Psoas muscle (tissue), 8 donors: ENCODE data around the gene ZNF549. TPM values are rescaled to one million over a fixed set of nuclear protein-coding genes. Genes with fewer than 3 reads are reported as not detected.

Experiments
- ATAC-seq, 4 donors: fragments of 200-7000 bp; cut with Tn5 transposase; one replicate each; pipeline ENCODE4 v1.9.1; 2020; ENCODE audit warnings: moderate library complexity in 3 of 4, mild to moderate bottlenecking in 2 of 4
- DNase-seq, 2 donors: peaks; one replicate each; pipeline ENCODE4 v3.0.0-alpha.2; 2020
- H3K27ac ChIP-seq: fragments of 200-600 bp; one replicate; pipeline ENCODE4 v1.8.0; 2022
- H3K27me3 ChIP-seq, 3 donors: fragments of 200-600 bp in 1 of 3; one replicate each; pipeline versions ENCODE4 v1.6.1 to v1.8.0; 2013 to 2022; ENCODE audit warnings: low read length in 2 of 3, mild to moderate bottlenecking in 2 of 3, moderate library complexity in 1 of 3; ENCODE audit not compliant: insufficient read depth in 3 of 3
- H3K36me3 ChIP-seq, 2 donors: fragments of 200-600 bp in 1 of 2; one replicate each; pipeline versions ENCODE4 v1.6.1 to v1.8.0; 2013 to 2022; ENCODE audit warnings: low read depth in 1 of 2, mild to moderate bottlenecking in 1 of 2, moderate library complexity in 1 of 2; ENCODE audit not compliant: insufficient read depth in 1 of 2
- H3K4me1 ChIP-seq: fragments of 200-600 bp; one replicate; pipeline ENCODE4 v1.8.0; 2022
- H3K4me3 ChIP-seq: fragments of 200-600 bp; one replicate; pipeline ENCODE4 v1.8.0; 2022; ENCODE audit warnings: mild to moderate bottlenecking
- H3K9me3 ChIP-seq: fragments of 200-600 bp; one replicate; pipeline ENCODE4 v1.8.0; 2022
- WGBS, 3 donors: extraction: QIAGEN DNeasy Blood & Tissue Kit; methylation state at CpG; one replicate each; pipeline versions ENCODE4 v1.1.6 to v1.1.7; 2013; 5-methylcytosine and 5-hydroxymethylcytosine counted together
- intact Hi-C, 2 donors: fragments of 100-400 bp; cut with DNase I; formaldehyde crosslinking; loops; one replicate each; pipeline versions ENCODE4 v1.11.0 to v1.14.2; 2022
- polyA plus RNA-seq, 3 donors: library from polyadenylated mRNA; stranded (reverse); fragments of 200-250 nt; gene quantifications; one replicate each; pipeline ENCODE4 v1.2.3, GENCODE V29; 2013
- total RNA-seq, 4 donors: library from RNA; stranded (reverse); fragmentation: NEBNext Ultra II Directional in 2 of 4; extraction: Animal tissue kit (Norgen Biotek cat#: 25700) in 2 of 4; gene quantifications; one replicate each; pipeline versions ENCODE4 v1.2.1 to v1.2.4, GENCODE V29; 2021 to 2023
- TF ChIP-seq, protein P1 (sequence below): fragments of 200-600 bp; IDR thresholded peaks from one replicate; pipeline ENCODE4 v1.8.0; 2022; ENCODE audit warnings: antibody characterized with exemption
- donor health status: healthy with polysubstance abuse.
- donor health status: DM: no; HTN: no; CAD: no; lungs with moderate emphysema.
- donor health status: Bipolar disorder and iron deficiency.
- donor health status: healthy.
- donor health status: DM: yes; HTN: yes; CAD: no.
- donor health status: DM: no; HTN: no; CAD: no.
- donor health status: DM: no; HTN: no; CAD: no.
- donor health status: DM: yes; HTN: yes; CAD: no.

The ZNF549 gene
- total and polyA plus RNA-seq, 7 donors = 1.4 to 4.6 (median 2.4) TPM

DNA sequence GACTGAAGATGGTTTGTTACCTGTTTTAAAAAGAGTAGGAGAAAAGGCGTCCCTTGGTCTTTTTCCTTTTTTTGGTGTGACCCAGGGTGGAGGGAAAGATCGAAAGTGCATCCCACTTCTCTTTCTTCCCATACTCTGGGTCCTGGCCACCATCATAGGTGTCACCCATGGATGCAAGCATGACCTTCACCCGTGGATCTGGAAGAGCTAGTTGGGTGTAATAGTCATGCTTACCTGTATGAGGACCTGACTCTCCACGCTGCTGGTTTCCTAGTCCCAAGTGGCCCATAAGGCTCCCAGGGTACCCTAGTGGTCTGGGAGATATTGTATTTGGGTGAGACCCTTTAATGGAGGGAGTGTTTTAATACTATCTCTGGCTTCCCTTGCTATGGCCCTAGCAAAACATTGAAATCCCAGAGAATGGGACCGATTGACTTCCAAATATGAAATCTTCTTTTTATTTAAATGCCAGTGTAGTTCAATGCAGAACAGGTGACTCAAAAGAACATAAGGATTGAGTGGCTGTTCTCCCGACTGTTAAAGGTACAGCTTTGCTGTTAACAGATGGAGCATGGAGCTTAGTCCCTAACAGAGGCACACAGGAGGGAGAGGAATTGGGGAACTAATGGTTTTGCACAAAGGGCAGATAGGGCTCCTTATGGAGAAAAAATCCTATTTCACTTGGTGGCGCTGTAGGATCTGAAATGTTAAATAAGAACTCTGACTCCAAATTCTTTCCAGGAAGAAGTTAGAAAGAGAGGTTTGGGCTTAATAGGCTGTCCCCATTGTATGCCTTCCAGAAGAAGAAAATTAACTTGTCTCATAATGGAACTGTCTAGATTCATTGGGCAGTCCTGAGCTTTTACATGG is 39.5 kb downstream of the ZNF549 start:
- TF ChIP-seq, protein P1, sequence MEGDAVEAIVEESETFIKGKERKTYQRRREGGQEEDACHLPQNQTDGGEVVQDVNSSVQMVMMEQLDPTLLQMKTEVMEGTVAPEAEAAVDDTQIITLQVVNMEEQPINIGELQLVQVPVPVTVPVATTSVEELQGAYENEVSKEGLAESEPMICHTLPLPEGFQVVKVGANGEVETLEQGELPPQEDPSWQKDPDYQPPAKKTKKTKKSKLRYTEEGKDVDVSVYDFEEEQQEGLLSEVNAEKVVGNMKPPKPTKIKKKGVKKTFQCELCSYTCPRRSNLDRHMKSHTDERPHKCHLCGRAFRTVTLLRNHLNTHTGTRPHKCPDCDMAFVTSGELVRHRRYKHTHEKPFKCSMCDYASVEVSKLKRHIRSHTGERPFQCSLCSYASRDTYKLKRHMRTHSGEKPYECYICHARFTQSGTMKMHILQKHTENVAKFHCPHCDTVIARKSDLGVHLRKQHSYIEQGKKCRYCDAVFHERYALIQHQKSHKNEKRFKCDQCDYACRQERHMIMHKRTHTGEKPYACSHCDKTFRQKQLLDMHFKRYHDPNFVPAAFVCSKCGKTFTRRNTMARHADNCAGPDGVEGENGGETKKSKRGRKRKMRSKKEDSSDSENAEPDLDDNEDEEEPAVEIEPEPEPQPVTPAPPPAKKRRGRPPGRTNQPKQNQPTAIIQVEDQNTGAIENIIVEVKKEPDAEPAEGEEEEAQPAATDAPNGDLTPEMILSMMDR = no peak
- Histone ChIP-seq H3K27me3 (peaks cover 0 to 2% (median 0%) of the 10 kb centered on the region in 3 donors), H3K4me1 (no peaks in the 10 kb centered on the region), H3K36me3 (peaks cover 0 to 2% of the 10 kb centered on the region in 2 donors), H3K27ac (no peak overlapping the region), H3K4me3 (no peak overlapping the region), H3K9me3 (peaks cover 85% of the 10 kb centered on the region)
- intact Hi-C loops = no loop called here
- DNase-seq (no peak), ATAC-seq (no peak)
- 57 to 63% (median 59%) methylated on average over 7 of the region's 7 CpGs for WGBS, 3 donors

DNA sequence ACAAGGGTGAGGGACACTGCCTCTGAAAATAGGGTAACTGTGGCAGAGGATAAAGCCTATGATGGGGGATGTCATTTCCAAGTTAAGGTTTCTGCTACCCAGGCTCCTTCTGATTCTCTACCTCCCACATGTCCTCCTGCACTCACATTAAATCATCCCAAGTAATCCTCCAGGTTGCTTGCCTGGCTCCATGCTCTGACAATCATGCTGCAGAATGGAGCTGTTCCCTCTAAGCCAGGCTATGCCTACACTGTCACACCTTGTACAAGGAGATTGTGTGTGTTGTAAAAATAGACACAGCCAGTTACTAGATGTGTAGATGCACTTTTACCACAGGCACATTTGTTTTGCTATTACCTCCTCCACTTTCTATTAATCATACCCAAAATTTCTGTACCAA is 43.6 kb downstream of the ZNF549 start:
- intact Hi-C loops = no loop called here
- no peaks in the 10 kb centered on the region for H3K4me1 ChIP-seq
- DNase-seq (no peak), ATAC-seq (no peak)
- H3K4me3 ChIP-seq = no peak overlapping the region
- peaks cover 0 to 1% (median 0%) of the 10 kb centered on the region in 3 donors for H3K27me3 ChIP-seq
- H3K36me3 ChIP-seq = peaks cover 36 to 38% of the 10 kb centered on the region in 2 donors
- H3K27ac ChIP-seq = no peak overlapping the region
- H3K9me3 ChIP-seq = peaks cover 87% of the 10 kb centered on the region
- TF ChIP-seq, protein P1 = no peak

DNA sequence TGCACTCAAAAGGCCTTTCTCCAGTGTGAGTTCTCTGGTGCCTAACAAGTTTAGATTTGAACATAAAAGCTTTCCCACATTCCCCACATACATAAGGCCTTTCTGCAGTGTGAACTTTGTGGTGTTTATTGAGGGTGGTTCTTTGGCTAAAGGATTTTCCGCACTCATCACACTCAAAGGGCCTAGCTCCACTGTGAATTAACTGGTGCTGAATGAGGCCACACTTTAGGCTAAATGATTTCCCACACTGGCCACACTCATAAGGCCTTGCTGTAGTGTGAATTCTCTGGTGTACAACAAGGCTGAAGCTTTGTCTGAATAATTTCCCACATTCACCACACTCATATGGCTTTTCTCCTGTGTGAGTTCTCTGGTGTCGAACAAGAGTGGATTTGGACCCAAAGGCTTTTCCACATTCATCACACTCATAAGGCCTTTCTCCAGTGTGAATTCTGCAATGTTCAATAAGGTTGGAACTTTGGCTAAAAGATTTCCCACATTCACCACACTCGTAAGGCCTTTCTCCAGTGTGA is 45.3 kb downstream of the ZNF549 start:
- no peak for ATAC-seq
- Histone ChIP-seq H3K4me1 (peaks cover under 1% of the 10 kb centered on the region), H3K9me3 (peaks cover 87% of the 10 kb centered on the region), H3K4me3 (no peak overlapping the region), H3K27ac (no peak overlapping the region), H3K27me3 (no peaks in the 10 kb centered on the region), H3K36me3 (peaks cover 38 to 52% of the 10 kb centered on the region in 2 donors)
- TF ChIP-seq, protein P1 = no peak
- WGBS, 3 donors = 94 to 99% (median 99%) methylated on average over 3 of the region's 3 CpGs
- intact Hi-C loops = no loop called here
- no peak for DNase-seq

DNA sequence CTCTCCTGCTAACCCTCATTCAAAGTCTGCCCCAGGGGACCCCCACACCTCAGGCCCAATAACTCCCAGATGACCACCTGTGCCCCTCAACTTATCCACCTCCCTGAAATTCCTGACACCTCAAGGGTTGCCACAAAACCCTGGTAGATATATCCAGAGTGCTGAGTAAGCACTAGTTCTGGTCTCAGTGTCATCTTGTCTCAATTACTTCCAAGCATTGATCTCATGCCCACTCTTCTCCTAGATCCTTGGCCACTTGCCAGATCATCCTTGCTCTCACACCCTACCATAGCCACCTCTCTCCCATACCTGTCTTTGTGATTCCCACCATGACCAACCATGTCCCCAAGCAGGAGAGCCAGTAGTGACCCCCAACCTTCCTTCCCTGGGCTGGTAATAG is 49.5 kb downstream of the ZNF549 start:
- peaks cover 70% of the 10 kb centered on the region for H3K9me3 ChIP-seq

More for the DNA sequence above, 49.5 kb downstream of the ZNF549 start:
- H3K4me3 ChIP-seq = no peak overlapping the region
- H3K36me3 ChIP-seq = peaks cover 36 to 52% of the 10 kb centered on the region in 2 donors
- no peak for ATAC-seq
- H3K4me1 ChIP-seq = peaks cover 11% of the 10 kb centered on the region
- no peak for DNase-seq
- TF ChIP-seq, protein P1 = no peak
- intact Hi-C loops = loop anchor here in 1 of 2 donors (5.0 kb wide), 1 partner anchor 49 kb away; the partner anchor contains the start of gene ZNF549
- no peaks in the 10 kb centered on the region for H3K27me3 ChIP-seq
- no peak overlapping the region for H3K27ac ChIP-seq
